ENCODE results near the gene HOXC9.
"Not testable (repeated sequence)": the region's sequence is repeated elsewhere in the genome, so short reads cannot be mapped to it uniquely, and the experiment has no call there.

Gene HOXC9

GRCh38 chr12:54041097-54041690, 41.2 kb downstream of the HOXC9 start:
- no peak for ATAC-seq

- ATAC-seq = not testable (repeated sequence)
Observed at GRCh38 chr12:54042033-54042432, 42.1 kb downstream of the HOXC9 start.

GRCh38 chr12:54042970-54043853, 43.3 kb downstream of the HOXC9 start:
- no peak for ATAC-seq

GRCh38 chr12:54044425-54045103, 44.6 kb downstream of the HOXC9 start:
- ATAC-seq = no peak

GRCh38 chr12:54045401-54045800, 45.4 kb downstream of the HOXC9 start:
- ATAC-seq = no peak

GRCh38 chr12:54045868-54046521, 46.0 kb downstream of the HOXC9 start:
- no peak for ATAC-seq

- no peak for ATAC-seq
Observed at GRCh38 chr12:54046809-54047159, 46.8 kb downstream of the HOXC9 start.

GRCh38 chr12:54047160-54047963, 47.4 kb downstream of the HOXC9 start:
- ATAC-seq = no peak

GRCh38 chr12:54047964-54048303, 48.0 kb downstream of the HOXC9 start:
- ATAC-seq = no peak

GRCh38 chr12:54048406-54049093, 48.6 kb downstream of the HOXC9 start:
- ATAC-seq = no peak

GRCh38 chr12:54049108-54049507, 49.1 kb downstream of the HOXC9 start:
- ATAC-seq = no peak

- ATAC-seq = no peak
Observed at GRCh38 chr12:54050482-54050810, 50.5 kb downstream of the HOXC9 start.

- ATAC-seq = no peak
Observed at GRCh38 chr12:54051026-54051842, 51.3 kb downstream of the HOXC9 start.

GRCh38 chr12:54051874-54052437, 52.0 kb downstream of the HOXC9 start:
- no peak for ATAC-seq

GRCh38 chr12:54052438-54053002, 52.6 kb downstream of the HOXC9 start:
- ATAC-seq = no peak
